Spleen (tissue), 7 donors: ENCODE data around the gene SCAMP5.

Experiments used
- POLR2A ChIP-seq, 3 donors: fragments of 450-650 bp; IDR thresholded peaks; one replicate each; pipeline ENCODE4 v1.5.1; 2017; ENCODE audit warnings: antibody characterized with exemption in 3 of 3, mild to moderate bottlenecking in 1 of 3
- TF ChIP-seq, protein P1 (sequence below), 11 experiments: fragments of 200-600 bp in 7 of 11; fragments of 450-650 bp in 4 of 11; sonication (generic) in 4 of 11; IDR thresholded peaks in 8 of 11; conservative IDR thresholded peaks in 3 of 11; 1 replicate in 7 of 11; 2 replicates in 4 of 11; pipeline versions ENCODE4 v1.4.0 to v1.8.0; 2016 to 2021; ENCODE audit warnings: antibody characterized with exemption in 11 of 11, inconsistent platforms in 4 of 11, mild to moderate bottlenecking in 1 of 11
- donor health status: DM: no; HTN: no; CAD: no; lungs with moderate emphysema.
- donor health status: DM: no; HTN: no; CAD: no.
- donor health status: DM: no; HTN: no; CAD: no.

DNA sequence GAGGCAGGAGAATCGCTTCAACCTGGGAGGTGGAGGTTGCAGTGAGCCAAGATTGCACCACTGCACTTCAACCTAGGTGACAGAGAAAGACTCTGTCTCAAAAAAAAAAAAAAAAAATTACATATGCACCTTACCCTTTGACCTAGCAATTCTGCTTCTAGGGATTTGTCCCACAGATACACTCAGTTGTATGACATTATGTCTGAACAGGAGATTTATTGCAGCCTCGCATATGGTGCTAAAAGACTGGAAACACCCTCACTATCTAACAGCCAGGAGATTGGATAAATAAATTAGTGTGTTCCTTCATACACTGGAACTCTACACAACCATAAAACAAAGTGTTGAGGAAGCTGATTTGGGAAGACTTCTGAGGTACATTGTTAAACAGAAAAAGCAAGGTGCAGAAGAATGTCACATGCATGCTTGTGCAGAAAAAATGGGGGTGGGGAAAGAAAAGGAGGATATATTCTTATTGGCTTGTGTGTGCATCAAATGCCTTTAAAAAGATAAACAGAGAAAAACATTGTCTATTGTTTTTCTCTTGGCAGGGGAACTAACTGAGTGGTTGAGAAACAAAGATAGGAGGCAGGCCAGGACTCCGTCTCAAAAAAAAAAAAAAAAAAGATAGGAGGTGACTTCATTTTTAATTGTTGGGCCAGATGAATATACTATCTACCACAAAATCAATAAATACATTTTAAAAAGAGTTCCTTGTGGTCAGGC is 59.0 kb downstream of the SCAMP5 start:
- TF ChIP-seq, protein P1, sequence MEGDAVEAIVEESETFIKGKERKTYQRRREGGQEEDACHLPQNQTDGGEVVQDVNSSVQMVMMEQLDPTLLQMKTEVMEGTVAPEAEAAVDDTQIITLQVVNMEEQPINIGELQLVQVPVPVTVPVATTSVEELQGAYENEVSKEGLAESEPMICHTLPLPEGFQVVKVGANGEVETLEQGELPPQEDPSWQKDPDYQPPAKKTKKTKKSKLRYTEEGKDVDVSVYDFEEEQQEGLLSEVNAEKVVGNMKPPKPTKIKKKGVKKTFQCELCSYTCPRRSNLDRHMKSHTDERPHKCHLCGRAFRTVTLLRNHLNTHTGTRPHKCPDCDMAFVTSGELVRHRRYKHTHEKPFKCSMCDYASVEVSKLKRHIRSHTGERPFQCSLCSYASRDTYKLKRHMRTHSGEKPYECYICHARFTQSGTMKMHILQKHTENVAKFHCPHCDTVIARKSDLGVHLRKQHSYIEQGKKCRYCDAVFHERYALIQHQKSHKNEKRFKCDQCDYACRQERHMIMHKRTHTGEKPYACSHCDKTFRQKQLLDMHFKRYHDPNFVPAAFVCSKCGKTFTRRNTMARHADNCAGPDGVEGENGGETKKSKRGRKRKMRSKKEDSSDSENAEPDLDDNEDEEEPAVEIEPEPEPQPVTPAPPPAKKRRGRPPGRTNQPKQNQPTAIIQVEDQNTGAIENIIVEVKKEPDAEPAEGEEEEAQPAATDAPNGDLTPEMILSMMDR (IDR thresholded peaks at IDR 0.05 in 8 of 11, conservative IDR thresholded peaks at IDR 0.05 in 3 of 11) = no peak
- TF ChIP-seq POLR2A (IDR thresholded peaks at IDR 0.05) = no peak
